HG03469 (cell line): ENCODE measurements around the gene NUP62CL.
A peak's percentile ranks its signal among the peaks of the same experiment; 100 is the strongest.
"Not testable (repeated sequence)": the region's sequence is repeated elsewhere in the genome, so short reads cannot be mapped to it uniquely, and the experiment has no call there.

Experiments used
- ATAC-seq: cut with Tn5 transposase; IDR thresholded peaks from one replicate; pipeline ENCODE4 v1.9.1; 2021; ENCODE audit warnings: mild to moderate bottlenecking, moderate library complexity, moderate number of reproducible peaks; ENCODE audit not compliant: unreplicated experiment

The NUP62CL gene

GRCh38 chrX:107205770-107206696 lies at the start of gene NUP62CL, which contains the start of gene DNAAF6:
Gene NUP62CL, minus strand, starts transcription at chrX:107206433. Its CDS starts 31,287 bp downstream, at chrX:107175146.
Gene DNAAF6, plus strand, starts transcription at chrX:107206611. Its CDS starts 6,265 bp downstream, at chrX:107212876.
- peak; percentile 83 for ATAC-seq

GRCh38 chrX:107228486-107228819 lies 22.2 kb upstream of the NUP62CL start:
- ATAC-seq: no peak

GRCh38 chrX:107227780-107228485 lies 21.7 kb upstream of the NUP62CL start:
- no peak for ATAC-seq

GRCh38 chrX:107226757-107227156 lies 20.5 kb upstream of the NUP62CL start:
- ATAC-seq: no peak

- no peak for ATAC-seq
Observed at GRCh38 chrX:107213477-107213876, 7.2 kb upstream of the NUP62CL start.

- no peak for ATAC-seq
Observed at GRCh38 chrX:107207943-107208342, 1.7 kb upstream of the NUP62CL start.

GRCh38 chrX:107207089-107207488 lies 856 bp upstream of the NUP62CL start:
- no peak for ATAC-seq

GRCh38 chrX:107206697-107207065 lies 448 bp upstream of the NUP62CL start:
- no peak for ATAC-seq

- ATAC-seq: no peak
Observed at GRCh38 chrX:107204068-107204605, 2.1 kb downstream of the NUP62CL start.

GRCh38 chrX:107199491-107199890 lies 6.7 kb downstream of the NUP62CL start:
- no peak for ATAC-seq

GRCh38 chrX:107198074-107198473 lies 8.2 kb downstream of the NUP62CL start:
- ATAC-seq: not testable (repeated sequence)

- no peak for ATAC-seq
Observed at GRCh38 chrX:107197319-107197718, 8.9 kb downstream of the NUP62CL start.

GRCh38 chrX:107171369-107172102 lies 34.7 kb downstream of the NUP62CL start:
- no peak for ATAC-seq

- no peak for ATAC-seq
Observed at GRCh38 chrX:107168712-107169111, 37.5 kb downstream of the NUP62CL start.

GRCh38 chrX:107168257-107168656 lies 38.0 kb downstream of the NUP62CL start:
- ATAC-seq: no peak

- no peak for ATAC-seq
Observed at GRCh38 chrX:107167163-107167921, 38.9 kb downstream of the NUP62CL start.

- not testable (repeated sequence) for ATAC-seq
Observed at GRCh38 chrX:107157618-107158017, 48.6 kb downstream of the NUP62CL start.

GRCh38 chrX:107155621-107156430 lies 50.4 kb downstream of the NUP62CL start:
- ATAC-seq: not testable (repeated sequence)
